Measurements from ENCODE around the gene LCN6. TPM values are rescaled to one million over a fixed set of nuclear protein-coding genes. Genes with fewer than 3 reads are reported as not detected.
A peak's percentile ranks its signal among the peaks of the same experiment; 100 is the strongest.
"Not testable (repeated sequence)": the region's sequence is repeated elsewhere in the genome, so short reads cannot be mapped to it uniquely, and the experiment has no call there.

The LCN6 gene
- total RNA-seq, 1 experiment from 2014 or later: not detected

DNA sequence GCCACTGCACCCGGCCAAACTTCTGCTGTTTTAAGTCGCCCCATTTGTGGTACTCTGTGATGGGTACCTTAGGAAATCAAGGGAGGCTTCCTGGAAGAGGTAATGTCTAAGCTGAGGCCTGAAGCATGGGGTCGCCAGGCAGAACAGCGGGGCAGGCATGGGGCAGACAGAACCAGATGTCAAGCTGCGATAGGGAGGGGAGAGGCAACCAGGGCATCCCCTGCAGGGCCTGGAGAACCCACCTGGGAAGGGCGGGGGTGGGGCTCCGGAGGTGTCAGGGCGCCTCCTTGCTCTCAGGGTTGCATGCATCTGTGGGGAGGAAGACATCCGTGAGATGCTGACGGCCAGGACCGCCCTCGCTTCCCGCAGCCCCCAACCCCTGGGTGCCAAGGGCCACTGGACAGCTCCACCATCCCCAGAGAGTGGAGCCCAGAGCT is 13.2 kb upstream of the LCN6 start (continued):
- TF ChIP-seq, protein P1, sequence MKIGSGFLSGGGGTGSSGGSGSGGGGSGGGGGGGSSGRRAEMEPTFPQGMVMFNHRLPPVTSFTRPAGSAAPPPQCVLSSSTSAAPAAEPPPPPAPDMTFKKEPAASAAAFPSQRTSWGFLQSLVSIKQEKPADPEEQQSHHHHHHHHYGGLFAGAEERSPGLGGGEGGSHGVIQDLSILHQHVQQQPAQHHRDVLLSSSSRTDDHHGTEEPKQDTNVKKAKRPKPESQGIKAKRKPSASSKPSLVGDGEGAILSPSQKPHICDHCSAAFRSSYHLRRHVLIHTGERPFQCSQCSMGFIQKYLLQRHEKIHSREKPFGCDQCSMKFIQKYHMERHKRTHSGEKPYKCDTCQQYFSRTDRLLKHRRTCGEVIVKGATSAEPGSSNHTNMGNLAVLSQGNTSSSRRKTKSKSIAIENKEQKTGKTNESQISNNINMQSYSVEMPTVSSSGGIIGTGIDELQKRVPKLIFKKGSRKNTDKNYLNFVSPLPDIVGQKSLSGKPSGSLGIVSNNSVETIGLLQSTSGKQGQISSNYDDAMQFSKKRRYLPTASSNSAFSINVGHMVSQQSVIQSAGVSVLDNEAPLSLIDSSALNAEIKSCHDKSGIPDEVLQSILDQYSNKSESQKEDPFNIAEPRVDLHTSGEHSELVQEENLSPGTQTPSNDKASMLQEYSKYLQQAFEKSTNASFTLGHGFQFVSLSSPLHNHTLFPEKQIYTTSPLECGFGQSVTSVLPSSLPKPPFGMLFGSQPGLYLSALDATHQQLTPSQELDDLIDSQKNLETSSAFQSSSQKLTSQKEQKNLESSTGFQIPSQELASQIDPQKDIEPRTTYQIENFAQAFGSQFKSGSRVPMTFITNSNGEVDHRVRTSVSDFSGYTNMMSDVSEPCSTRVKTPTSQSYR (CRISPR knock-in tag; IDR thresholded peaks at IDR 0.05): no peak
- TF ChIP-seq, protein P2, sequence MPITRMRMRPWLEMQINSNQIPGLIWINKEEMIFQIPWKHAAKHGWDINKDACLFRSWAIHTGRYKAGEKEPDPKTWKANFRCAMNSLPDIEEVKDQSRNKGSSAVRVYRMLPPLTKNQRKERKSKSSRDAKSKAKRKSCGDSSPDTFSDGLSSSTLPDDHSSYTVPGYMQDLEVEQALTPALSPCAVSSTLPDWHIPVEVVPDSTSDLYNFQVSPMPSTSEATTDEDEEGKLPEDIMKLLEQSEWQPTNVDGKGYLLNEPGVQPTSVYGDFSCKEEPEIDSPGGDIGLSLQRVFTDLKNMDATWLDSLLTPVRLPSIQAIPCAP (CRISPR knock-in tag; IDR thresholded peaks at IDR 0.05): no peak
- TF ChIP-seq IRF2 (CRISPR knock-in tag; IDR thresholded peaks at IDR 0.05; ENCODE audit: borderline replicate concordance, low read depth) (no peak), ZNF396 (CRISPR knock-in tag; IDR thresholded peaks at IDR 0.05; ENCODE audit: borderline replicate concordance) (no peak), NR2C2 (CRISPR knock-in tag; IDR thresholded peaks at IDR 0.05) (no peak)
- TF ChIP-seq, protein P3, sequence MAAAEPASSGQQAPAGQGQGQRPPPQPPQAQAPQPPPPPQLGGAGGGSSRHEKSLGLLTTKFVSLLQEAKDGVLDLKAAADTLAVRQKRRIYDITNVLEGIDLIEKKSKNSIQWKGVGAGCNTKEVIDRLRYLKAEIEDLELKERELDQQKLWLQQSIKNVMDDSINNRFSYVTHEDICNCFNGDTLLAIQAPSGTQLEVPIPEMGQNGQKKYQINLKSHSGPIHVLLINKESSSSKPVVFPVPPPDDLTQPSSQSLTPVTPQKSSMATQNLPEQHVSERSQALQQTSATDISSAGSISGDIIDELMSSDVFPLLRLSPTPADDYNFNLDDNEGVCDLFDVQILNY (CRISPR knock-in tag; IDR thresholded peaks at IDR 0.05): no peak

DNA sequence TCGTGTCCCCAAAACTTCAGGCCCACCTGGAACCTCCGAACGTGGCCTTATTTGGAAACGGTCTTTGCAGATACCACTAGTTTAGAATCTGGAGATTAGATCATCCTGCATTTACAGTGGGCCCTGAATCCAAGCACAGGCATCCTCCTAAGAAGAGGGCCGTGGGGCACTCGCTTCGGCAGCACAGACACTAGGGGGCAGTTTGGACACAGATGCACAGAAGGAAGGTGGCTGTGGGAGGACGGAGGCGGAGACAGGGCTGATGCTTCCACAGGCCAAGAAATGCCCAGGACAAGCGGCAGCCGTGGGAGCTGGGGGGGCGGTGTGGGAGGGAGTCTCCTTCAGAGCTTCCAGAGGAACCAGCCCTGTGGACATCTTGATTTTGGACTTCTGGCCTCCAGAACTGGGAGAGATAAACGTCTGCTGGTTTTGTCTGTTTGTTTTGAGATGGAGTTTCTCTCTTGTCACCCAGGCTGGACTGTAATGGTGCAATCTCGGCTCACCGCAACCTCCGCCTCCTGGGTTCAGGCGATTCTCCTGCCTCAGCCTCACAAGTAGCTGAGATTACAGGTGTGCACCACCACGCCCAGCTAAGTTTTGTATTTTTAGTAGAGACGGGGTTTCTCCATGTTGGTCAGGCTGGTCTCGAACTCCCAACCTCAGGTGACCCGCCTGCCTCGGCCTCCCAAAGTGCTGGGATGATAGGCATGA is 12.7 kb upstream of the LCN6 start:
- H3K27me3 Mint-ChIP-seq (ENCODE audit: low read depth); POLR2A ChIA-PET; H3K36me3 Mint-ChIP-seq; H3K9me3 Mint-ChIP-seq; H3K27ac Mint-ChIP-seq; H3K4me3 Mint-ChIP-seq: not testable (repeated sequence)
- CTCF ChIA-PET: interaction anchor here (0.8 to 3.7 kb wide), 8 partner anchors 10 to 218 kb away, joined by 3 to 23 read pairs (median 3); partner anchors contain the start of gene LCN10
- peaks cover 11% of the 10 kb centered on the region for H3K4me1 Mint-ChIP-seq
- DNase-seq (ENCODE audit: low spot score): peak; percentile 65
- peak; percentile 15; the same call in 1 of the 2 replicates for ATAC-seq

DNA sequence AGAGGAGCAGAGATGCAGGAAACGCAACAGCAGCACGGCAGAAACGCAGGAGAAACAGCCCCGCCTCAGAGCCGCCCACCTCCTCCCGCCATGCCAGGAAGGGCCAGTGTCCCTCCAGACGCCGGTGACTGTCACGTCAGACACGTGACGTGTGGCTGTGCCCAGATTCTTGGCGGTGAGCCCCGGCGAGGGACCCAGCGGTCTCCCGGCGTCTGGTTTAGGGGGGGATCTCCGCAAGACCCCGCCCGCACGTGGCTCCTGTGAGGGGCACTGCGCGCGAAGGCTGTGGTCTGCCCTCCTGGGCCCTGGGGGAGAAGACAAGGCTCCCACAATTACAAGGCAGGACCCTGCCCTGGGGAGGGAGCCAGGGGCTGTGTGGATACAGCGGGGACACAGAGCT is 12.1 kb upstream of the LCN6 start:
- POLR2A ChIA-PET: no interaction called here
- Mint-ChIP-seq H3K4me1 (peaks cover 11% of the 10 kb centered on the region), H3K27me3 (ENCODE audit: low read depth) (no peaks in the 10 kb centered on the region; the same call in 1 of the 2 replicates), H3K9me3 (peaks cover 11% of the 10 kb centered on the region), H3K36me3 (peaks cover 2% of the 10 kb centered on the region; the same call in 1 of the 2 replicates), H3K27ac (peak overlapping the region; percentile 57; the same call in 1 of the 2 replicates), H3K4me3 (no peak overlapping the region)
- ATAC-seq (no peak), DNase-seq (ENCODE audit: low spot score) (no peak)
- 0 out of 2 replicates have a peak, but pooled peaks have one; percentile 15 for TF ChIP-seq FOXP1 (CRISPR knock-in tag; IDR thresholded peaks at IDR 0.05; ENCODE audit: borderline replicate concordance)
- TF ChIP-seq, protein P4, sequence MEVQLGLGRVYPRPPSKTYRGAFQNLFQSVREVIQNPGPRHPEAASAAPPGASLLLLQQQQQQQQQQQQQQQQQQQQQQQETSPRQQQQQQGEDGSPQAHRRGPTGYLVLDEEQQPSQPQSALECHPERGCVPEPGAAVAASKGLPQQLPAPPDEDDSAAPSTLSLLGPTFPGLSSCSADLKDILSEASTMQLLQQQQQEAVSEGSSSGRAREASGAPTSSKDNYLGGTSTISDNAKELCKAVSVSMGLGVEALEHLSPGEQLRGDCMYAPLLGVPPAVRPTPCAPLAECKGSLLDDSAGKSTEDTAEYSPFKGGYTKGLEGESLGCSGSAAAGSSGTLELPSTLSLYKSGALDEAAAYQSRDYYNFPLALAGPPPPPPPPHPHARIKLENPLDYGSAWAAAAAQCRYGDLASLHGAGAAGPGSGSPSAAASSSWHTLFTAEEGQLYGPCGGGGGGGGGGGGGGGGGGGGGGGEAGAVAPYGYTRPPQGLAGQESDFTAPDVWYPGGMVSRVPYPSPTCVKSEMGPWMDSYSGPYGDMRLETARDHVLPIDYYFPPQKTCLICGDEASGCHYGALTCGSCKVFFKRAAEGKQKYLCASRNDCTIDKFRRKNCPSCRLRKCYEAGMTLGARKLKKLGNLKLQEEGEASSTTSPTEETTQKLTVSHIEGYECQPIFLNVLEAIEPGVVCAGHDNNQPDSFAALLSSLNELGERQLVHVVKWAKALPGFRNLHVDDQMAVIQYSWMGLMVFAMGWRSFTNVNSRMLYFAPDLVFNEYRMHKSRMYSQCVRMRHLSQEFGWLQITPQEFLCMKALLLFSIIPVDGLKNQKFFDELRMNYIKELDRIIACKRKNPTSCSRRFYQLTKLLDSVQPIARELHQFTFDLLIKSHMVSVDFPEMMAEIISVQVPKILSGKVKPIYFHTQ (CRISPR knock-in tag; IDR thresholded peaks at IDR 0.05): no peak
- TF ChIP-seq GRHL2 (CRISPR knock-in tag; IDR thresholded peaks at IDR 0.05; ENCODE audit: insufficient replicate concordance, severe bottlenecking): no peak
- TF ChIP-seq, protein P5, sequence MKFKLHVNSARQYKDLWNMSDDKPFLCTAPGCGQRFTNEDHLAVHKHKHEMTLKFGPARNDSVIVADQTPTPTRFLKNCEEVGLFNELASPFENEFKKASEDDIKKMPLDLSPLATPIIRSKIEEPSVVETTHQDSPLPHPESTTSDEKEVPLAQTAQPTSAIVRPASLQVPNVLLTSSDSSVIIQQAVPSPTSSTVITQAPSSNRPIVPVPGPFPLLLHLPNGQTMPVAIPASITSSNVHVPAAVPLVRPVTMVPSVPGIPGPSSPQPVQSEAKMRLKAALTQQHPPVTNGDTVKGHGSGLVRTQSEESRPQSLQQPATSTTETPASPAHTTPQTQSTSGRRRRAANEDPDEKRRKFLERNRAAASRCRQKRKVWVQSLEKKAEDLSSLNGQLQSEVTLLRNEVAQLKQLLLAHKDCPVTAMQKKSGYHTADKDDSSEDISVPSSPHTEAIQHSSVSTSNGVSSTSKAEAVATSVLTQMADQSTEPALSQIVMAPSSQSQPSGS (CRISPR knock-in tag; IDR thresholded peaks at IDR 0.05; ENCODE audit: borderline replicate concordance, low read depth): no peak
- TF ChIP-seq, protein P6, sequence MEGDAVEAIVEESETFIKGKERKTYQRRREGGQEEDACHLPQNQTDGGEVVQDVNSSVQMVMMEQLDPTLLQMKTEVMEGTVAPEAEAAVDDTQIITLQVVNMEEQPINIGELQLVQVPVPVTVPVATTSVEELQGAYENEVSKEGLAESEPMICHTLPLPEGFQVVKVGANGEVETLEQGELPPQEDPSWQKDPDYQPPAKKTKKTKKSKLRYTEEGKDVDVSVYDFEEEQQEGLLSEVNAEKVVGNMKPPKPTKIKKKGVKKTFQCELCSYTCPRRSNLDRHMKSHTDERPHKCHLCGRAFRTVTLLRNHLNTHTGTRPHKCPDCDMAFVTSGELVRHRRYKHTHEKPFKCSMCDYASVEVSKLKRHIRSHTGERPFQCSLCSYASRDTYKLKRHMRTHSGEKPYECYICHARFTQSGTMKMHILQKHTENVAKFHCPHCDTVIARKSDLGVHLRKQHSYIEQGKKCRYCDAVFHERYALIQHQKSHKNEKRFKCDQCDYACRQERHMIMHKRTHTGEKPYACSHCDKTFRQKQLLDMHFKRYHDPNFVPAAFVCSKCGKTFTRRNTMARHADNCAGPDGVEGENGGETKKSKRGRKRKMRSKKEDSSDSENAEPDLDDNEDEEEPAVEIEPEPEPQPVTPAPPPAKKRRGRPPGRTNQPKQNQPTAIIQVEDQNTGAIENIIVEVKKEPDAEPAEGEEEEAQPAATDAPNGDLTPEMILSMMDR (IDR thresholded peaks at IDR 0.05): 0 out of 2 replicates have a peak, but pooled peaks have one; percentile 15
- no peak for TF ChIP-seq FOXJ3 (CRISPR knock-in tag; IDR thresholded peaks at IDR 0.05; ENCODE audit: borderline replicate concordance)
- no peak for TF ChIP-seq RELA (CRISPR knock-in tag; IDR thresholded peaks at IDR 0.05; ENCODE audit: borderline replicate concordance)
- no peak for TF ChIP-seq FOXK1 (CRISPR knock-in tag; IDR thresholded peaks at IDR 0.05)
- TF ChIP-seq TEAD1 (CRISPR knock-in tag; IDR thresholded peaks at IDR 0.05): no peak
- TF ChIP-seq, protein P7, sequence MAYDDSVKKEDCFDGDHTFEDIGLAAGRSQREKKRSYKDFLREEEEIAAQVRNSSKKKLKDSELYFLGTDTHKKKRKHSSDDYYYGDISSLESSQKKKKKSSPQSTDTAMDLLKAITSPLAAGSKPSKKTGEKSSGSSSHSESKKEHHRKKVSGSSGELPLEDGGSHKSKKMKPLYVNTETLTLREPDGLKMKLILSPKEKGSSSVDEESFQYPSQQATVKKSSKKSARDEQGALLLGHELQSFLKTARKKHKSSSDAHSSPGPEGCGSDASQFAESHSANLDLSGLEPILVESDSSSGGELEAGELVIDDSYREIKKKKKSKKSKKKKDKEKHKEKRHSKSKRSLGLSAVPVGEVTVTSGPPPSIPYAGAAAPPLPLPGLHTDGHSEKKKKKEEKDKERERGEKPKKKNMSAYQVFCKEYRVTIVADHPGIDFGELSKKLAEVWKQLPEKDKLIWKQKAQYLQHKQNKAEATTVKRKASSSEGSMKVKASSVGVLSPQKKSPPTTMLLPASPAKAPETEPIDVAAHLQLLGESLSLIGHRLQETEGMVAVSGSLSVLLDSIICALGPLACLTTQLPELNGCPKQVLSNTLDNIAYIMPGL (CRISPR knock-in tag; IDR thresholded peaks at IDR 0.05): no peak
- TF ChIP-seq GTF2I (CRISPR knock-in tag; conservative IDR thresholded peaks at IDR 0.05): no peak
- CTCF ChIA-PET: interaction anchor here (0.7 to 3.0 kb wide), 10 partner anchors 9 to 218 kb away, joined by 3 to 11 read pairs (median 4); partner anchors contain the start of gene LCN10

Data from WTC11 (cell line).